Measurements from ENCODE around the gene FOXC1.

The FOXC1 gene

DNA sequence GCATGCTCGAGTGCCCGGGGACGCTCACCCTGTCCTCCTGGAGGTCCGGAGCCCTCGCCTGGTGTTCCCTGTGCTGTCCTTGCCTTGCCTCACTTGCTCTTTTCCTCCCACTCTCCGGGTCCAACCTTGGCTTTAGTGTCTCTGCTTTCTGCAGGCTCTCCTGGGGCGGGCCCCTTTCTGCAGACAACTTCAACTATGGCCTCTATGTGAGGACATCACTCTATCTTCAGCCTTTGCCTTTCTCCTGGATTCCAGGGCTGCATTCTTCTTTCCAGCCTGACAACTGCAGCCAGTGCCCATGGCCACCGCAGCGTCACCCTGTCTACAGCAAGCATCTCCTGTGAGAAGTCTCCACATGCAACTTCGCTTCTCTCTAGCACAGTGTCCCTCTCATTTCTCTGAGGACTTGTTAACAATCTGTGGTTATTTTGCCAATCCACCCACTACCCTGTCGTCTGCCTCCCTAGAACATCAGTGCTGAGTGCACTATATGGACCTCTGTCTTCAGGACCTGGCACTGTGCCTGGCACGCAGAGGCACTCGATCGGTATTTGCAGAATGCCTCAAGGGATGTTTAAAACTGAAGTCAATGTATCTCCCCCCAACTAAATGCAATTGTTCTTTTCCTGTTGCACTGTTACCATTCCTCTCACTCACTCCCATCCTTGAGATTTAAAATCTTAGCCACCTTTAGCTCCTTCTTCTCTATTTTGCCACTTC lies 35.9 kb downstream of the FOXC1 start:
- no peak for DNase-seq

DNA sequence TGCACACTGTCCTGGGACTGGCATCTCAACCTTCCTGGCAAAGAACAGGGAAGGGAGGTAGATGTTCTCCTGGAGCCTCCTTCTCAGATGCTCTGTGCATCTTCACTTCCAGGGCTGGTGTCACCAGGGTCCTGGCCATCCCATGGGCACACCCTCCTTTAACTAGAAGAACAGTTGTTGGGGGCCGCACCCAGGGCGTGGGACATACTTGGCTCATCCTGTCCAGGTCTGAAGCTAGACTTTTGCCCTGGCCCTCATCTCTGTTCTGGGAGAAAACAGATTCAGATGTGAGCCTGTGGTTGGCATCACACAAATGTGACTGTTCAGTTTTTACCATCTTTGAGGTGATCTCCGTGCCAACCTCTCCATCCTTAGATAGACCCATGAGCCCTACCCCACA lies 41.6 kb downstream of the FOXC1 start:
- DNase-seq = no peak

DNA sequence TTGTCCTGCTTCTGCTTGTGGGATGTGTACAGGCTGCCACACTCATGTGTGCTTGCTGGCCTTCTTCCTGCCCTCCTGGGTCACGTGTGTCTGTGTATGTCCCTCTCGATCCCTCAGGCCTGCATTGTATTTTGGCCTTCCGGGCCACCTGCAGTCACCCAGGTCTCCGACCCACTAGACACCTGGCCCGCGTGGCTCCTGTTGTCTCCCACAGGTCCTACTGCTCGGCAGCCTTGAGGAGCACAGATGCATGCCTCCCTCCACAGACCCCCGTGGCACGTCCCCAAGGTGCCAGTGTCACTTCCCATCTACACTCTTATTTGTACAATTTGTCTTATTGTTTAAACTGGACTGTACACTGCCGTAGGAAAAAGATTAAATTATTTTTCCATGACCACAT lies 43.1 kb downstream of the FOXC1 start:
- DNase-seq = no peak

DNA sequence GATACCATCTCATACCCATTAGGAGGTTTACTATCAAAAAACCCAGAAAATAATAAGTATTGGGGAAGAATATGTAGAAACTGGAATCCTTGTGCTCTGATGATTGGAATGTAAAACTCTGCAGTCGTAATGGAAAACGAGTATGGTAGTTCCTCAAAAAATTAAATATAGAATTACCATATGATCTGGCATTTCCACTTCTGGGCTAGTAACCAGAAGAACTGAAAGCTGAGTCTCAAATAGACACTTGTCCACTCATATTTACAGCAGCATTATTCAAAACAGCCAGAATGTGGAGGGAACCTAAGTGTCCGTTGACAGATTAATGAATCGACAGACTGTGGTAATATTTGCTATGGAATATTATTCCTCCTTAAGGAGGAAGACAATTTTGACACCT lies 44.3 kb downstream of the FOXC1 start:
- DNase-seq = no peak

DNA sequence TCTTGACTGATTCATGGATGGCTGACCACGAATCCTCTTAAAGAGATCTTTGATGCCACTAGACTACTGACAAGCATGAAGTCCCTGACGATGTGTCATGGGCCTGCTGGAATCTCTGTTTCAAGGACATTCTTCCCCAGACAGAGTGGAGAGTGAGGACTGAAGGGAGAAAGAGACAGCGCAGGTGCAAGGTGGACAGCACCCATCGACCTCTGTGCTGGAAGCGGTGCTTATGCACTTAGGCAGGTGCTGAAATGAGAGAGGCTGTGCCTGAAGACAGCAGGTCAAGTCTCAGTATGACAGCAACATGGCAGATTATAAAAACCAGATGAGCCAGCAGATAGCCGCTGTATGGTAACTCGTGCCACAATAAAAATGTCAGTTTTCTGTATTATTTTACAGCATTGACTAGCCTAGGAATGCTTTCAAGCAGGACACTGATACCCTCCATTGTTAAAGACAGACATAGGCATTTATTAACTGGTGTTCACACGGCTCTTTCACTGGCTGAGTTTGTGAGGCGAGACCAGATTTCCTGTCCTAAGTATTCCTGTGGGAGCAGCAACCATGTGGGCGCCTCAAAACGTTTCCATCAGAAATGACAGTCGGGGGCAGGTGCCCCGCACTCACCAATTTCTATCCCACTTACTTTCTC lies 47.5 kb downstream of the FOXC1 start:
- DNase-seq = no peak

DNA sequence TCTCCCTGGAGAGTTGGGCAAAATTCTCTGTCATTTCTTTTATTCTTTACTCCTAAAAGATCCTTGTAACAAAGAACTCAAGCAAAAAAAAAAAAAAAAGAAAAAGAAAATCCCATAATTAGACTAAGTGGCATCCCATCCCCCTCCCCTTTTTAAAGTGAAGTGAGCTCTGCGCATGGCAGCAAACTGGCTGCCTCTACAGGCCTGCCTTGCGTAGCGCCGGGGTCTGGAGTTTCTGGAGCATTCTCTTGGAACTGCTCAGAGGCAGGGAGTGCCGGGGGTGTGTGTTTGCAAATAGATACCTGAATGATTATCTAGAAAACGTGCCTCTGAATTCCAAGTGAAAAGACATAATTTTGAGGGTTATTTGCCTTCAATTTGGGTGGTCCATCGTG lies 48.1 kb downstream of the FOXC1 start:
- no peak for DNase-seq

DNA sequence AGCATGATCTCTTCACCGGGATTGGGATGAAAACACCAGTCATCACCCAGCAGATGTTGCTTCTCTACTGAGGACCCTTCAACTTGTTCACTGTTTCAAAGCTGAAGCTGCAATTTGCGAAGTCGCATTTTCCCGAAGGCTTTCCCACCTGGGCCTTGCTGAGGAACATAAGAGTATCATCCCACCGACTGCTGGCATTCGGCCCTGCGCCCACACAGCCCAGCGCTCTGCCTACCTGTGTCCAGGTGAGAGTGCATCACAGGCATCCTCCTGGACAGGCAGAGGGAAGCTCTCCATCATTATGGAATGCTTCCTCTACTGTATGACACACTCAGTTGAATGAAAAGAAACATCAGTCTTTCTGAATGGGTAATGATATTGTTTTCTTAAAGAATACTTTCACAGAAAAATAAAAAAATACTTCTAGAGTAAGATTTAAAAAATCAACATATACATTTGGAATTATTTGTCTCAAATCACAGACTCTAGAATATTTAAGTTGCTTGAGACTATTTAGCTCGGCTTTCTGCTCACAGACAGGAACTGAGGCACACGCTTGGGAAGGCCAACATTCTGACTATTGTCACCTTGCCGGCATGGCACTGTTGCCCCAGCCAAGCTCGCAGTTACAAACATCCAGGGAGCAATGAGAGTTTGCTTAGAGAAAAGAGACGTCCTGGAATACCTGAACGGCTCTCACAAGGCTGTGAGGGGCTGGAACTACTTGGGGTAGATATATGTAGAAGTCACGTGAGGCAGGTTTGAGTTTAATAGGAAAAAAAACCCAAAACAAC lies 48.7 kb downstream of the FOXC1 start:
- DNase-seq = no peak

DNA sequence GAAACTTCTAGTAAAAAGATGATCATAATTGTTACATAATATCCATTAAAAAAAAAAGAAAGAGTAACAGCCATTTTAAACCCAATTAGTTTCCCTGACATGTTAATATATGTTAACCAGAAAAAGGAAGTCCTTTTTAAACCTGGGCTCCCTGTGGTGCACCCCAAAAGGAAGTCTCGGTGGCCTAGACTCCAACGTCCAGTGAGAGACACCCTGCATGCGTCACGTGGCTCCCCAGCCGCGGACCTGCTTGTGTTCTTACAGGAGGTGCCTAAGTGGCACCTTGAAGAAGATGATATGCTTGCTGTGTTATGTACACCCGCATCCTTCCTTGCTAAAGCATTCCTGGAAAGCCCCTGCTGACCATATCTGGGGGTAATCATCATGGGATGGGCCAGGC lies 50.1 kb downstream of the FOXC1 start:
- no peak for DNase-seq

DNA sequence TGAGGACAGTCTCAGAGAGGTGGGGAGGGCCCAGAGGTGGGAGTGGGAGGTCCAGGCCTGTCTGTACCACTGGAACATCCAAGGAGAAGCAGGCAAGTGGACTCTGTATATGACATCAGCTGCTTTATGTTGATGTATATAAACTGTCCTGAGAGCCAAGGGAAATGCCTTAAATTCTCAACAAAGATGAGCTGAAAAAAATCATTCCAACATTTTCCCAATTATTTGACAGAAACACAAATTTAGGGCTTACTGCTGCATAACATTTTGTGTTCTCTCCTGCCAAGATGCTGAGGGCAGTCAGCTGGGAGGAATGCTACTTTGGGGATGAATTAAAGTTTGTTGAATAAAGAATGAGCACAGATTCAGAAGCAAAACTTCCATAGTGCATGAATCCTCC lies 52.8 kb downstream of the FOXC1 start:
- DNase-seq = peak; percentile 17
